ENCODE measurements around the gene ITGBL1.

ITGBL1 gene

DNA sequence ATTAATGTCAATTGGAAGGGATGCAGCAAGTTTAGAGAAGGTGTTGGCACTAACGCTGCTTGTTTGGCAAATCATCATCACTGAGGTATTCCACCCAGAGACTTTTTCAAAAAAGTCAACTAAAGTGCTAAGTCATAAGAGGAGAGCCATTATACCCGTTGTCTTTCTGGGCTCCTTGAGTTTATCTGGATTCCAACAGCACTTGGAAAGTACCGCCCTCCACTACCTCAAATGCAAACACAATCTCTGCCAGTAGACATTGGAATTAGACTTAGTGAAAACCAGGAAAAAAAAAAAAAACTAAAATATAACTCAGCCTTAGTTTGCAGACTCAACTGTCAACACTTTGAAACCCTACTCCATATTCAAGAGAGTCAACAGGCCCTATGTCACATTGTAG, 266.0 kb downstream of the ITGBL1 start:
- no peak for DNase-seq (ENCODE audit: low read depth)
- H3K4me3 ChIP-seq (replicated peaks; ENCODE audit: low read depth, low read length): no peak overlapping the region
- TF ChIP-seq, protein P1, sequence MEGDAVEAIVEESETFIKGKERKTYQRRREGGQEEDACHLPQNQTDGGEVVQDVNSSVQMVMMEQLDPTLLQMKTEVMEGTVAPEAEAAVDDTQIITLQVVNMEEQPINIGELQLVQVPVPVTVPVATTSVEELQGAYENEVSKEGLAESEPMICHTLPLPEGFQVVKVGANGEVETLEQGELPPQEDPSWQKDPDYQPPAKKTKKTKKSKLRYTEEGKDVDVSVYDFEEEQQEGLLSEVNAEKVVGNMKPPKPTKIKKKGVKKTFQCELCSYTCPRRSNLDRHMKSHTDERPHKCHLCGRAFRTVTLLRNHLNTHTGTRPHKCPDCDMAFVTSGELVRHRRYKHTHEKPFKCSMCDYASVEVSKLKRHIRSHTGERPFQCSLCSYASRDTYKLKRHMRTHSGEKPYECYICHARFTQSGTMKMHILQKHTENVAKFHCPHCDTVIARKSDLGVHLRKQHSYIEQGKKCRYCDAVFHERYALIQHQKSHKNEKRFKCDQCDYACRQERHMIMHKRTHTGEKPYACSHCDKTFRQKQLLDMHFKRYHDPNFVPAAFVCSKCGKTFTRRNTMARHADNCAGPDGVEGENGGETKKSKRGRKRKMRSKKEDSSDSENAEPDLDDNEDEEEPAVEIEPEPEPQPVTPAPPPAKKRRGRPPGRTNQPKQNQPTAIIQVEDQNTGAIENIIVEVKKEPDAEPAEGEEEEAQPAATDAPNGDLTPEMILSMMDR (IDR thresholded peaks at IDR 0.05; ENCODE audit: low read length, missing control alignments): no peak

DNA sequence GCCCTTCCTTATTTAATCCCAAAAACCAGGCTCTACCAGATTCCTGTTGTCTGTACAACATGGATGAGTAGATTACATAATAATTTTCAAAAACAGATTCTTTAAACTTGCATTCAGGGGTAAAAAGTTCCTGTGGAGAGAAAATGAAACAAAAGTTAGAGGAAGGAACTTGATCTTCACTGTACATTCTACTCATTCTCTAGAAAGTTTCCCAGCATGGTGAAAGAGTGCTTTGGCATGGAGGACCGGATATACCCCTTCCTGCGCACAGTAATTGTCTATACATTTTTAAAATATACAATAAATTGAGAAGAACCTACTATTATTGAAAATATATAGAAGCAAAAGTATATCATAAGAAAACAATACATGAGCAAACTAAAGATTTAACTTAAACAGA, 274.2 kb downstream of the ITGBL1 start:
- no peak overlapping the region for H3K4me3 ChIP-seq (replicated peaks; ENCODE audit: low read depth, low read length)

DNA sequence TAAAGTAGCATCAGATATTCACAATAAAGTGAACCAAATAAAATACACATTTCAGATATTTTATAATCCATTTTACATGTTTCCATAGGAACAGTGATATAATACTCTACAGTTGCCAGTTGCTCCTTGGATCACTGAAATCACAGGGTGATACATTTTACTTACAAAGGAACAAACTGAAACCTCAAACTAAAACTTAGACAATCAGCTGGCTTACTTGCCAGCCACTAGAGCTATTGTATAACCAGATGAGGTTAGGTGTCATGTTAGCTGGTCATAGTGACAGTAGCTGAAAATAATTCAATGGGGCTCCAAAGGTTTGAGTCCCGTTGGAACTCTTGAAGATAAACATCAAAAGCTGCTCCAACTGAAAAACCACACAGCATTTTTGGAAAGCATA, 274.6 kb downstream of the ITGBL1 start:
- TF ChIP-seq, protein P1 (IDR thresholded peaks at IDR 0.05; ENCODE audit: low read length, missing control alignments): no peak
- no peak for DNase-seq (ENCODE audit: low read depth)
- no peak overlapping the region for H3K4me3 ChIP-seq (replicated peaks; ENCODE audit: low read depth, low read length)

More for the DNA sequence above, 274.2 kb downstream of the ITGBL1 start:
- no peak for DNase-seq (ENCODE audit: low read depth)
- TF ChIP-seq, protein P1 (IDR thresholded peaks at IDR 0.05; ENCODE audit: low read length, missing control alignments): no peak

DNA sequence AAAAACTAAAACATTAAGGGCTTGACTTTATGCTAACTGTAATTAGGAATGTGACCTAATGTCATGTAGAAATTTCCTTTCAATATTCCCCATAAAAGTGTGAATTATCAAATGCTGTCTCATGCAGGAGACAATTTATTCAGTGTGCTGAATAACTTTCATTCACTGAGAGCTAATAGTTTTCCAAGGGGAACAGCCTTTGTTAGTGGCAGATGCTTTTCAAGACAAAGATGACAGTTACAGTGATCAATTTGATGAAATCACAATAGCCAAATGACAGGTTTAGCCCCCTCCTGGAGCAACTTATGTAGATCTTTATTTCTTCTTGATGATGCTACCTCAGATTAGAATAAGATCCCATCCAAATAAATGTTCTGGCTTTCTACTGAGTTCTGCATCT, 275.5 kb downstream of the ITGBL1 start:
- no peak for DNase-seq (ENCODE audit: low read depth)
- no peak overlapping the region for H3K4me3 ChIP-seq (replicated peaks; ENCODE audit: low read depth, low read length)
- TF ChIP-seq, protein P1 (IDR thresholded peaks at IDR 0.05; ENCODE audit: low read length, missing control alignments): no peak

DNA sequence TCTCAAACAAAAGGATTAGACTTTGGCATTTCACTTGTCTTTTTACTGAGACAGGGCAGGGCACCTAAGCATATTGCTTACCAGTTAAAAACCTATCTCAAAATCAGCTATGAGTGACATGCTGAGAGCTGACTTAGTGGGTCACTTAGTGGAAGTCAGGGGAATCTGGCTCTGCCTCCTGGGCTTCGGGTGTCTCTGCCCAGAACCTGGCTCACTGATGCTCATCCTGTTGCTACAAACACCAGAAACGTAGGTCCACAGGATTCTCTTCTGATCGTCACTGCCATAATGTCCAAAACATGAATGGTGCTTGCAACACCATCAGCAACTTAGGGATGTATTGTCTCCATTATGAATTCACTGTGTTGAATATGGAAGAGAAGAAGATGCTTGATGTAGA, 276.1 kb downstream of the ITGBL1 start:
- TF ChIP-seq, protein P1 (IDR thresholded peaks at IDR 0.05; ENCODE audit: low read length, missing control alignments): no peak
- DNase-seq (ENCODE audit: low read depth): no peak
- H3K4me3 ChIP-seq (replicated peaks; ENCODE audit: low read depth, low read length): no peak overlapping the region

DNA sequence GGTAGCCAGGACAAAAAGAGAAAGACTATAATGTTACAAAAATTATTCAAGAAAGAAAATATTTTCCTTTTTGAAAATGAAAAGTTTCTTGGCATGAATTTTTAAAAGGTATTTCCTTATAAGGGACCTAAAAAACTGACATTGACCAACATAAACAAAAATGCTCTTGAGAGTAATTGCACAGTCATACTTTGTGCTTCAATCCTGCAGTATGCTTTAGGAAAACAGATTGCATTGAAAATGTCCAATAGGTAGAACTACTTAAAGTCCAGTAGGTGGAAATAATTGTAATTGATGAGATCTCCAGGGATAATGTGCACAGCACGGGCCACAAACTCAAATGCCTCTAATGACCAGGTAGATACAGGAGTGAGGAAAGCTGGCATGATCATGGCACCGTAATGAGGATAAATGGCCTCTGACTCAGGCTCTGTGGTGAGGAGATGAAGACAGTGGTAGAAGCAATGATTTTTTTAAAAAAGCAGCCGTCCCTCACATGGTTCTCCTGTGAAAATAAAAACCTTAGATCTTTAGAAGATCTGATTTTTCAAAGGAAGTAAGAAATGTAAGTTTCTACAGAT, 278.0 kb downstream of the ITGBL1 start:
- TF ChIP-seq, protein P1 (IDR thresholded peaks at IDR 0.05; ENCODE audit: low read length, missing control alignments): no peak
- no peak overlapping the region for H3K4me3 ChIP-seq (replicated peaks; ENCODE audit: low read depth, low read length)
- no peak for DNase-seq (ENCODE audit: low read depth)

DNA sequence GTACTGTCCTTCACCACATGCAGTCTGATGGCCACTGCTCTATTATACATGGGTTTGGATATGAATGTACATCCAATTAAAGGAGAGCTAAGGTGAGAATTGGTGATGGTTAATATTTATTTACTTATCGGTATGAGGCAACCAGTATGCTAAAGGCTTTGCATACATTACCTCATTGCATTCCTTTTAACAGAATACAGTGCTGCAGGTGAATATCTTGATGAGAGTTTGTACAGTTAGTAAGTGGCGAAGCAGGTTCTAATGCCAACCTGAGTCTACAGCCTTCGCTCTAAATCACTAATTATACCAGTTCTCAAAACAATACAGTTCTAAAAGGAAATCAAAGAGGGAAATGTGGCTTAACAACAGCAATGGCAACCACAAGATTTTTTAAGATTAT, 284.1 kb downstream of the ITGBL1 start:
- TF ChIP-seq, protein P1 (IDR thresholded peaks at IDR 0.05; ENCODE audit: low read length, missing control alignments): no peak
- no peak overlapping the region for H3K4me3 ChIP-seq (replicated peaks; ENCODE audit: low read depth, low read length)
- DNase-seq (ENCODE audit: low read depth): no peak

Measured in fibroblast of pulmonary artery (primary cell).